OCI-LY7 (cell line): Measurements from ENCODE around the gene IGSF11. TPM values are rescaled to one million over a fixed set of nuclear protein-coding genes. Genes with fewer than 3 reads are reported as not detected.

ENCODE experiments used
- BruUV-seq: library from RNA; stranded (reverse); fragments of 400-500 nt; replicated peaks from 2 replicates; lab custom pipeline; 2021; lab: Mats Ljungman, UMichigan
- CTCF ChIA-PET: fragments of 300-600 bp; sonication (Branson Sonifier 250); formaldehyde crosslinking; loops from one replicate; lab custom pipeline; 2022; ENCODE audit warnings: antibody characterized with exemption; ENCODE audit not compliant: unreplicated experiment; lab: Charles Lee
- POLR2A ChIA-PET: fragments of 300-600 bp; sonication (Branson Sonifier 250); formaldehyde crosslinking; loops from one replicate; lab custom pipeline; 2022; ENCODE audit warnings: antibody characterized with exemption; lab: Charles Lee
- DNase-seq: peaks from one replicate; pipeline ENCODE4 v3.0.0-alpha.2; 2015; ENCODE audit warnings: low spot score
- H2AFZ ChIP-seq: fragments of 200-600 bp; sonication (generic), shearing (Covaris generic); 2 replicates; pipeline ENCODE4 v1.6.1; 2014; ENCODE audit warnings: mild to moderate bottlenecking, antibody characterized with exemption, low read length, moderate library complexity
- H3K27ac ChIP-seq: fragments of 200-600 bp; sonication (generic); 2 replicates; pipeline ENCODE4 v1.5.1; 2014; ENCODE audit warnings: mixed run types, low read depth, mild to moderate bottlenecking, moderate library complexity, low read length, inconsistent platforms; ENCODE audit not compliant: poor library complexity, severe bottlenecking
- H3K36me3 ChIP-seq: fragments of 200-600 bp; sonication (generic); 2 replicates; pipeline ENCODE4 v1.6.1; 2014; ENCODE audit warnings: mild to moderate bottlenecking, antibody characterized with exemption, low read length, moderate library complexity, mixed read lengths; ENCODE audit not compliant: insufficient read depth
- H3K4me1 ChIP-seq: fragments of 200-600 bp; sonication (generic); 2 replicates; pipeline ENCODE4 v1.5.1; 2014; ENCODE audit warnings: mild to moderate bottlenecking, low read length; ENCODE audit not compliant: insufficient read depth, poor library complexity, severe bottlenecking
- H3K4me2 ChIP-seq: fragments of 200-600 bp; sonication (generic); 2 replicates; pipeline ENCODE4 v1.6.1; 2014; ENCODE audit warnings: mild to moderate bottlenecking, low read length
- H3K4me3 ChIP-seq: fragments of 200-600 bp; sonication (generic); 2 replicates; pipeline ENCODE4 v1.5.1; 2014; ENCODE audit warnings: mild to moderate bottlenecking, low read depth, low read length; ENCODE audit not compliant: poor library complexity, severe bottlenecking
- H3K79me2 ChIP-seq: fragments of 200-600 bp; sonication (generic); 2 replicates; pipeline ENCODE4 v1.6.1; 2016; ENCODE audit warnings: low read depth, mild to moderate bottlenecking, low read length, moderate library complexity, mixed read lengths; ENCODE audit not compliant: insufficient read depth
- H3K9me2 ChIP-seq: fragments of 200-600 bp; sonication (generic); 2 replicates; pipeline ENCODE4 v1.6.1; 2016; ENCODE audit warnings: mild to moderate bottlenecking, low read length, mixed read lengths; ENCODE audit not compliant: insufficient read depth
- H3K9me3 ChIP-seq: fragments of 200-600 bp; sonication (generic); 2 replicates; pipeline ENCODE4 v1.6.1; 2014; ENCODE audit warnings: mild to moderate bottlenecking, mixed run types, low read length, mixed read lengths
- H4K20me1 ChIP-seq: fragments of 200-600 bp; sonication (generic); 2 replicates; pipeline ENCODE4 v1.6.1; 2014; ENCODE audit warnings: mild to moderate bottlenecking, antibody characterized with exemption, low read length, moderate library complexity, mixed read lengths; ENCODE audit not compliant: insufficient read depth
- EZH2phosphoT487 ChIP-seq: fragments of 200-600 bp; sonication (generic); IDR thresholded peaks from 2 replicates; pipeline ENCODE4 v1.6.1; 2018; ENCODE audit warnings: low read depth, borderline replicate concordance, mild to moderate bottlenecking, mixed run types, antibody characterized with exemption, low read length, moderate library complexity, mixed read lengths
- intact Hi-C: fragments of 100-400 bp; cut with micrococcal nuclease; formaldehyde crosslinking; loops from one replicate; pipeline ENCODE4 v1.10.0; 2022; ENCODE audit not compliant: unreplicated experiment
- total RNA-seq, 2 experiments: library from RNA; depleted of rRNA in 1 of 2; stranded (reverse); fragments of >200 nt in 1 of 2; shearing (Covaris generic) in 1 of 2; gene quantifications; 2 replicates each; pipeline ENCODE4 v1.2.3, GENCODE V29; 2014 to 2022
- TF ChIP-seq, protein P1 (sequence below): fragments of 200-600 bp; sonication (generic); conservative IDR thresholded peaks from 2 replicates; pipeline ENCODE4 v1.5.1; 2014; ENCODE audit warnings: mild to moderate bottlenecking, antibody characterized with exemption, low read length, moderate library complexity, mixed read lengths

Gene IGSF11
- total RNA-seq, 2 experiments from 2014 or later: not detected

GRCh38 chr3:119033393-119034255, 1.0 kb downstream of the IGSF11 start:
- Histone ChIP-seq H3K36me3 (no peaks in the 10 kb centered on the region), H3K4me3 (no peak overlapping the region), H3K4me1 (no peaks in the 10 kb centered on the region), H3K27ac (no peak overlapping the region), H2AFZ (no peak overlapping the region), H4K20me1 (no peaks in the 10 kb centered on the region), H3K4me2 (peak overlapping the region; percentile 47; the same call in 1 of the 2 replicates), H3K79me2 (no peaks in the 10 kb centered on the region), H3K9me2 (no peaks in the 10 kb centered on the region), H3K9me3 (no peaks in the 10 kb centered on the region)
- ChIA-PET POLR2A (interaction anchor here (1.0 kb wide), 2 partner anchors 9 kb away, joined by 3 to 4 read pairs; no protein-coding TSS in a partner anchor), CTCF (interaction anchor here (0.8 kb wide), 1 partner anchor 207 kb away, joined by 3 read pairs; no protein-coding TSS in a partner anchor)
- BruUV-seq: no TSS peak
- TF ChIP-seq, protein P1, sequence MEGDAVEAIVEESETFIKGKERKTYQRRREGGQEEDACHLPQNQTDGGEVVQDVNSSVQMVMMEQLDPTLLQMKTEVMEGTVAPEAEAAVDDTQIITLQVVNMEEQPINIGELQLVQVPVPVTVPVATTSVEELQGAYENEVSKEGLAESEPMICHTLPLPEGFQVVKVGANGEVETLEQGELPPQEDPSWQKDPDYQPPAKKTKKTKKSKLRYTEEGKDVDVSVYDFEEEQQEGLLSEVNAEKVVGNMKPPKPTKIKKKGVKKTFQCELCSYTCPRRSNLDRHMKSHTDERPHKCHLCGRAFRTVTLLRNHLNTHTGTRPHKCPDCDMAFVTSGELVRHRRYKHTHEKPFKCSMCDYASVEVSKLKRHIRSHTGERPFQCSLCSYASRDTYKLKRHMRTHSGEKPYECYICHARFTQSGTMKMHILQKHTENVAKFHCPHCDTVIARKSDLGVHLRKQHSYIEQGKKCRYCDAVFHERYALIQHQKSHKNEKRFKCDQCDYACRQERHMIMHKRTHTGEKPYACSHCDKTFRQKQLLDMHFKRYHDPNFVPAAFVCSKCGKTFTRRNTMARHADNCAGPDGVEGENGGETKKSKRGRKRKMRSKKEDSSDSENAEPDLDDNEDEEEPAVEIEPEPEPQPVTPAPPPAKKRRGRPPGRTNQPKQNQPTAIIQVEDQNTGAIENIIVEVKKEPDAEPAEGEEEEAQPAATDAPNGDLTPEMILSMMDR: no peak
- no peak for TF ChIP-seq EZH2phosphoT487
- intact Hi-C loops: loop anchor here (2.0 kb wide), 2 partner anchors 151 to 207 kb away; partner anchors contain the start of gene B4GALT4
- DNase-seq: no peak

GRCh38 chr3:119025171-119025795, 9.4 kb downstream of the IGSF11 start:
- no peaks in the 10 kb centered on the region for H4K20me1 ChIP-seq
- no peaks in the 10 kb centered on the region for H3K79me2 ChIP-seq
- intact Hi-C loops: no loop called here
- H3K4me3 ChIP-seq: no peak overlapping the region
- H3K27ac ChIP-seq: no peak overlapping the region
- H3K36me3 ChIP-seq: no peaks in the 10 kb centered on the region
- no peaks in the 10 kb centered on the region for H3K9me2 ChIP-seq
- no peak overlapping the region for H2AFZ ChIP-seq
- ChIA-PET POLR2A (interaction anchor here (0.9 kb wide), 1 partner anchor 8 kb away, joined by 3 read pairs; no protein-coding TSS in a partner anchor), CTCF (no interaction called here)
- no peaks in the 10 kb centered on the region for H3K4me1 ChIP-seq
- no peak for DNase-seq
- H3K9me3 ChIP-seq: no peaks in the 10 kb centered on the region
- H3K4me2 ChIP-seq: no peak overlapping the region
- BruUV-seq: no TSS peak
- no peak for TF ChIP-seq EZH2phosphoT487
- TF ChIP-seq, protein P1: no peak
